Measurements from ENCODE around the gene FFAR3. TPM values are rescaled to one million over a fixed set of nuclear protein-coding genes. Genes with fewer than 3 reads are reported as not detected.
"Not testable (repeated sequence)": the region's sequence is repeated elsewhere in the genome, so short reads cannot be mapped to it uniquely, and the experiment has no call there.

The FFAR3 gene
- total RNA-seq, 1 donor from 2014 or later = 0.16 TPM

DNA sequence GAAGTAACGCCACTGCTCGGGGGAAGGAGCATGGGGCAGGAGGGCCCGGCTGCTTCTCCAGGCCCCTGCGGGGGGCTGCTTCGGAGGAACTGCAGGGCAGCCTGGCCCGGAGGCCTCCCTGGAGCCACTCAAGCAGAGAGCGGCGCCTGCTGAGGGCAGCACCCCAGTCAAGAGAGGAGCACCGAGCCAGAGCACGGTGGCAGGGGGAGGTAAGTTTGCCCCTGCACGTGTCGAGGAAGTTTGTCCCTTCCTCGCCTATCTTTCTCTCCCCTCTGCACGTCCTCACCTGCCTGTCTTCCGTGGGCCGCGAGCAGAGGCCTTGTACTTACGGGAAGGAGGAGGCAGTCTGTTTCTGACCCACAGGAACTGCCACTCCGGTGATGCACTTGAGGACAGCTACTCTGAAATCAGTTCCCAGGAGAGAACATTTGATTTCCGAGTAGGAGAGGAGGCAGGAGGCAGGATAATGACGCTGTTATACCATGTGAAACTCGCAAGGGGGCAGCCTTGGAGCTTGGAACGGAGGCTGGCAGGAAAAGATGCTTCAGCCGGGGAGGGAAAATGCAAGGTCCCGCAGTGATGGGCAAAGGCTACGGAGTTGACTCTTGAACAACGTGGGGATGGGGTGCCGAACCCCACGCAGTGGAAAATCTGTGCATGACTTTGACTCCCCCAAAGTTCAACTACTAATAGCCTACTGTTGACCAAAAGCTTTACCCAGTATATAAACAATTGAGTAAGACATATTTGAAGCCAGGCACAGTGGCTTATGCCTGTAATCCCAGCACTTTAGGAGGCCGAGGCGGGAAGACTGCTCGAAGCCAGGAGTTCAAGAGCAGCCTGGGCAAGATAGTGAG lies 5.6 kb upstream of the FFAR3 start:
- POLR2A ChIA-PET = interaction anchor here (0.8 to 11.2 kb wide), 11 partner anchors 8 to 142 kb away, joined by 3 to 645 read pairs (median 6); partner anchors contain the start of genes CD22 and HAMP
- Mint-ChIP-seq H3K27me3 (no peaks in the 10 kb centered on the region), H3K4me1 (peaks cover 40% of the 10 kb centered on the region), H3K4me3 (no peak overlapping the region), H3K9me3 (no peaks in the 10 kb centered on the region), H3K36me3 (ENCODE audit: low read depth) (peaks cover 5% of the 10 kb centered on the region), H3K27ac (peak overlapping the region; percentile 26)
- intact Hi-C loops (cut with micrococcal nuclease) = loop anchor here (1.0 to 2.0 kb wide), 5 partner anchors 22 to 240 kb away; no protein-coding TSS in a partner anchor
- ATAC-seq (ENCODE audit: low read depth) (peak; percentile 46), DNase-seq (peak; percentile 54)
- CTCF ChIA-PET = interaction anchor here (1.0 to 4.3 kb wide), 18 partner anchors 13 to 239 kb away, joined by 3 to 99 read pairs (median 6); partner anchors contain the start of gene USF2
- TF ChIP-seq, protein P1, sequence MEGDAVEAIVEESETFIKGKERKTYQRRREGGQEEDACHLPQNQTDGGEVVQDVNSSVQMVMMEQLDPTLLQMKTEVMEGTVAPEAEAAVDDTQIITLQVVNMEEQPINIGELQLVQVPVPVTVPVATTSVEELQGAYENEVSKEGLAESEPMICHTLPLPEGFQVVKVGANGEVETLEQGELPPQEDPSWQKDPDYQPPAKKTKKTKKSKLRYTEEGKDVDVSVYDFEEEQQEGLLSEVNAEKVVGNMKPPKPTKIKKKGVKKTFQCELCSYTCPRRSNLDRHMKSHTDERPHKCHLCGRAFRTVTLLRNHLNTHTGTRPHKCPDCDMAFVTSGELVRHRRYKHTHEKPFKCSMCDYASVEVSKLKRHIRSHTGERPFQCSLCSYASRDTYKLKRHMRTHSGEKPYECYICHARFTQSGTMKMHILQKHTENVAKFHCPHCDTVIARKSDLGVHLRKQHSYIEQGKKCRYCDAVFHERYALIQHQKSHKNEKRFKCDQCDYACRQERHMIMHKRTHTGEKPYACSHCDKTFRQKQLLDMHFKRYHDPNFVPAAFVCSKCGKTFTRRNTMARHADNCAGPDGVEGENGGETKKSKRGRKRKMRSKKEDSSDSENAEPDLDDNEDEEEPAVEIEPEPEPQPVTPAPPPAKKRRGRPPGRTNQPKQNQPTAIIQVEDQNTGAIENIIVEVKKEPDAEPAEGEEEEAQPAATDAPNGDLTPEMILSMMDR (IDR thresholded peaks at IDR 0.05) = peak; percentile 23

DNA sequence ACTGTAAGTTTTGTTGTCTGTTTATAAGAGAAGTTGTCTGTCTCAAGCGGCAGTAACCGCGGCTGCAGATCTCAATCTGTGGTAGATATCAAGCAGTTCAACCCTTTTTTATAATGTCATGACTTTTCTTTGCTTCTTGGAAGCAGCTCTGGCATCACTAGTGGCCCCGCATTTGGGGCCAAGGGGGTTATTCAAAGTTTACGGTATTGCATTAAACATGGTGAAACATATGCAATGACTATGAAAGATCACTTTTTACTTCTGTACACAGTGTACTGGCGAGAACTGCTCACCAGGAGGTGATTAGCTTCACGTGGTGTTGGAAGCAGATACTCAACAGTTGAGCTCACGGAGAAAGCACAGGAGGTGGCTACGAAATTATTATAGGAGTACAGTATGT lies 4.6 kb upstream of the FFAR3 start:
- Mint-ChIP-seq H3K4me1 (peaks cover 35% of the 10 kb centered on the region), H3K4me3 (no peak overlapping the region), H3K27ac (no peak overlapping the region), H3K27me3 (peaks cover 5% of the 10 kb centered on the region), H3K36me3 (ENCODE audit: low read depth) (no peaks in the 10 kb centered on the region), H3K9me3 (no peaks in the 10 kb centered on the region)
- DNase-seq (no peak), ATAC-seq (ENCODE audit: low read depth) (no peak)
- TF ChIP-seq, protein P1 (IDR thresholded peaks at IDR 0.05) = no peak
- CTCF ChIA-PET = interaction anchor here (0.7 to 4.3 kb wide), 15 partner anchors 19 to 818 kb away, joined by 3 to 99 read pairs (median 7); partner anchors contain the start of gene USF2
- POLR2A ChIA-PET = interaction anchor here (1.0 to 11.2 kb wide), 7 partner anchors 22 to 141 kb away, joined by 3 to 645 read pairs (median 8); partner anchors contain the start of gene CD22
- intact Hi-C loops (cut with micrococcal nuclease) = loop anchor here (2.0 kb wide), 2 partner anchors 21 to 47 kb away; no protein-coding TSS in a partner anchor

DNA sequence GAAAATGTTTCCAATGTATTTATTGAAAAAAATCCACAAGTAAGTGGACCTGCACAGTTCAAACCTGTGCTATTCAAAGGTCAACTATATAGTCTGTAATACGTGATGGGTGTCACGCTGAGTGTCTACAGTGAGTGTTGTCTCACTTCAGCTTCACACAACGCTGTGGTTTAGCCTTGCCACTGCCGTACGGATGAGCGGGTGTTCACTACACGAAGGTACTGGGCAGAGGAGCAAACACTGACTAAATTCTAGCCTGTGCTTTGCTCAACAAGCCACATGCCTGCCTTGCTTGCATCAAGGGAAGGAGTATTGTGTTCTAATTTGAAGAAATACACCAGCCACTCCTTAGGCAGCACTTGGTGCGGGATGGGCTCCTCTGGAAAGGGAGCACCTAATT lies 3.4 kb upstream of the FFAR3 start:
- Mint-ChIP-seq H3K27ac (no peak overlapping the region), H3K4me3 (no peak overlapping the region), H3K36me3 (ENCODE audit: low read depth) (no peaks in the 10 kb centered on the region), H3K4me1 (peaks cover 22% of the 10 kb centered on the region), H3K27me3 (peaks cover 5% of the 10 kb centered on the region), H3K9me3 (no peaks in the 10 kb centered on the region)
- ChIA-PET POLR2A (interaction anchor here (1.7 to 11.2 kb wide), 2 partner anchors 24 to 114 kb away, joined by 5 to 645 read pairs; partner anchors contain the start of gene CD22), CTCF (interaction anchor here (4.3 kb wide), 2 partner anchors 115 to 141 kb away, joined by 66 to 99 read pairs; no protein-coding TSS in a partner anchor)
- no peak for DNase-seq
- TF ChIP-seq, protein P1 (IDR thresholded peaks at IDR 0.05) = no peak
- intact Hi-C loops (cut with micrococcal nuclease) = no loop called here
- no peak for ATAC-seq (ENCODE audit: low read depth)

DNA sequence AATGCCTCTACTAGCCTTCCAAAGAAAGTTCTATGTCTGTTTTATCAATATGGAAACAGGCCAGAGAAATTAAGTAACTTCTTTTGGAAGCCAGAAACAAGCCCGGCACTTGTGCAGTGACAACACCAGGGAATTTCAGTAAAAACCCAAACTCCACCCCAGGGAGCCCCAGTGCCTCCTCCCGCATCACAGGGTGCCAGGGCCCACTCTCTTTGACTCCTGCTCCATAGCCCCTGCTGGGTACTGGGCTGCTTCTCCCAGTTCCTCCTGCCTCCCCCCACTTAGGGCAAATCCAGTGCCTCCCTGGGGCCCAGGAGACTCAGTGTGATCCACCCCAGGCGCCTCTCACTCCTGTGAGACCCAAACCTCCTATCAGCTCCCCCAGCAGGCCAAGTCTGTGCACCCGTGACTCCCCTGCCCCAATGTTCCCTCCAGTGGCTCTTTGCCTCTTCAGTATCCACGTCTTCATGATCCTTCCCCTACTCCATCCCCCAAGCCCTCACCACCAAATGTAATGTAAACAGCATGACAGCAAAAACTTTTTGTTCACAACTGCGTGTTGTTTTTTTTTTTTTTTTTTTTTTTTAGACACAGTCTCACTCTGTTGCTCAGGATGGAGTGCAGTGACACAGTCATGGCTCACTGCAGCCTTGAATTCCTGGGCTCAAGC lies 2.3 kb upstream of the FFAR3 start:
- ChIA-PET CTCF (interaction anchor here (1.2 to 4.3 kb wide), 4 partner anchors 113 to 140 kb away, joined by 5 to 99 read pairs (median 40); no protein-coding TSS in a partner anchor), POLR2A (interaction anchor here (0.7 kb wide), 2 partner anchors 107 to 144 kb away, joined by 4 to 5 read pairs; no protein-coding TSS in a partner anchor)
- no peak for DNase-seq
- TF ChIP-seq, protein P1 (IDR thresholded peaks at IDR 0.05) = no peak
- Mint-ChIP-seq H3K27me3 (peaks cover 5% of the 10 kb centered on the region), H3K4me3 (no peak overlapping the region), H3K36me3 (ENCODE audit: low read depth) (no peaks in the 10 kb centered on the region), H3K4me1 (peaks cover 13% of the 10 kb centered on the region), H3K9me3 (no peaks in the 10 kb centered on the region), H3K27ac (no peak overlapping the region)
- intact Hi-C loops (cut with micrococcal nuclease) = no loop called here
- no peak for ATAC-seq (ENCODE audit: low read depth)

DNA sequence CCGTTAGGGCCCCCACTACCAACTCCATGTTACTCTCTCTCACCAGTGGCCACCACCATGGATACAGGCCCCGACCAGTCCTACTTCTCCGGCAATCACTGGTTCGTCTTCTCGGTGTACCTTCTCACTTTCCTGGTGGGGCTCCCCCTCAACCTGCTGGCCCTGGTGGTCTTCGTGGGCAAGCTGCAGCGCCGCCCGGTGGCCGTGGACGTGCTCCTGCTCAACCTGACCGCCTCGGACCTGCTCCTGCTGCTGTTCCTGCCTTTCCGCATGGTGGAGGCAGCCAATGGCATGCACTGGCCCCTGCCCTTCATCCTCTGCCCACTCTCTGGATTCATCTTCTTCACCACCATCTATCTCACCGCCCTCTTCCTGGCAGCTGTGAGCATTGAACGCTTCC lies 574 bp downstream of the FFAR3 start:
- H3K9me3 Mint-ChIP-seq; DNase-seq; H3K27ac Mint-ChIP-seq; H3K27me3 Mint-ChIP-seq; intact Hi-C loops (cut with micrococcal nuclease); CTCF ChIA-PET; H3K36me3 Mint-ChIP-seq (ENCODE audit: low read depth); POLR2A ChIA-PET; ATAC-seq (ENCODE audit: low read depth); H3K4me1 Mint-ChIP-seq; H3K4me3 Mint-ChIP-seq: not testable (repeated sequence)

DNA sequence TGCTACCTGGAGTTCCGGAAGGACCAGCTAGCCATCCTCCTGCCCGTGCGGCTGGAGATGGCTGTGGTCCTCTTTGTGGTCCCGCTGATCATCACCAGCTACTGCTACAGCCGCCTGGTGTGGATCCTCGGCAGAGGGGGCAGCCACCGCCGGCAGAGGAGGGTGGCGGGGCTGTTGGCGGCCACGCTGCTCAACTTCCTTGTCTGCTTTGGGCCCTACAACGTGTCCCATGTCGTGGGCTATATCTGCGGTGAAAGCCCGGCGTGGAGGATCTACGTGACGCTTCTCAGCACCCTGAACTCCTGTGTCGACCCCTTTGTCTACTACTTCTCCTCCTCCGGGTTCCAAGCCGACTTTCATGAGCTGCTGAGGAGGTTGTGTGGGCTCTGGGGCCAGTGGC lies 1.1 kb downstream of the FFAR3 start:
- H3K36me3 Mint-ChIP-seq (ENCODE audit: low read depth); ATAC-seq (ENCODE audit: low read depth); CTCF ChIA-PET: not testable (repeated sequence)

DNA sequence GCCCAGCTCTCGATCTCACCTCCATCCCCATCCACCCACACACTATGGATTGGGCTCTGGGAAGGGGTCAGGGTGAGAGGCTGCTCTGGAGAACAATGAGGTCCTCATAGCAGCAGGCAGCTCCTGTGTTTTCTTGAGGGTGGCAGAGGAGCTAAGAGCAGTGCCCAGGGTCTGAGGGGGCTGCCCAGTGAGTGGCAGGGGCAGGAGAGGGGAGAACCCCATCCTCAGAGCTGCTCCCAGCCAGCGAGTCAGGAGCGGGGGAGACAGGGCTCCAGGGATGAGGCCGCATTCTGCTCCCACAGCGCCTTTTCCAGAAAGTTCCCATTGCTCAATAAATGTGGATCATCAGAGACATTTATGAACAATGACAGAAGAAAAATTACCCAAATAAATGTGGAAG lies 1.8 kb downstream of the FFAR3 start:
- H3K27ac Mint-ChIP-seq; H3K4me3 Mint-ChIP-seq; H3K9me3 Mint-ChIP-seq; CTCF ChIA-PET; DNase-seq; H3K4me1 Mint-ChIP-seq; H3K36me3 Mint-ChIP-seq (ENCODE audit: low read depth); intact Hi-C loops (cut with micrococcal nuclease); POLR2A ChIA-PET; ATAC-seq (ENCODE audit: low read depth): not testable (repeated sequence)
- peaks cover 11% of the 10 kb centered on the region for H3K27me3 Mint-ChIP-seq

More for the DNA sequence above, 1.1 kb downstream of the FFAR3 start:
- H3K27me3 Mint-ChIP-seq; POLR2A ChIA-PET; H3K4me1 Mint-ChIP-seq; DNase-seq; intact Hi-C loops (cut with micrococcal nuclease); H3K27ac Mint-ChIP-seq; H3K4me3 Mint-ChIP-seq; H3K9me3 Mint-ChIP-seq: not testable (repeated sequence)
